ENCODE measurements around the gene MTUS2. TPM values are rescaled to one million over a fixed set of nuclear protein-coding genes. Genes with fewer than 3 reads are reported as not detected.
A peak's percentile ranks its signal among the peaks of the same experiment; 100 is the strongest.
"Not testable (repeated sequence)": the region's sequence is repeated elsewhere in the genome, so short reads cannot be mapped to it uniquely, and the experiment has no call there.

MTUS2 gene
- polyA plus RNA-seq, 1 donor from 2014 or later = 0.06 TPM

GRCh38 chr13:29180055-29180454 lies 359.9 kb downstream of the MTUS2 start:
- Mint-ChIP-seq H3K27ac (no peak overlapping the region), H3K36me3 (peaks cover 4% of the 10 kb centered on the region), H3K27me3 (peaks cover 1% of the 10 kb centered on the region), H3K4me3 (no peak overlapping the region), H3K4me1 (no peaks in the 10 kb centered on the region), H3K9me3 (peaks cover 2 to 22% (median 9%) of the 10 kb centered on the region in 3 donors)

- H3K9me3 Mint-ChIP-seq = peaks cover 2 to 34% (median 11%) of the 10 kb centered on the region in 3 donors
- no peaks in the 10 kb centered on the region for H3K4me1 Mint-ChIP-seq
- H3K4me3 Mint-ChIP-seq = no peak overlapping the region
- H3K27ac Mint-ChIP-seq = no peak overlapping the region
- H3K36me3 Mint-ChIP-seq = peaks cover 5% of the 10 kb centered on the region
- peaks cover 1% of the 10 kb centered on the region for H3K27me3 Mint-ChIP-seq
Observed at GRCh38 chr13:29182216-29182615, 362.1 kb downstream of the MTUS2 start.

- H3K36me3 Mint-ChIP-seq = peaks cover 5% of the 10 kb centered on the region
- H3K9me3 Mint-ChIP-seq = peaks cover 2 to 34% (median 11%) of the 10 kb centered on the region in 3 donors
- peaks cover 1% of the 10 kb centered on the region for H3K27me3 Mint-ChIP-seq
- no peak overlapping the region for H3K27ac Mint-ChIP-seq
- peaks cover 0 to 1% (median 0%) of the 10 kb centered on the region in 3 donors for H3K4me1 Mint-ChIP-seq
- no peak overlapping the region for H3K4me3 Mint-ChIP-seq
Observed at GRCh38 chr13:29185926-29186325, 365.8 kb downstream of the MTUS2 start.

GRCh38 chr13:29187584-29187983 lies 367.4 kb downstream of the MTUS2 start:
- Mint-ChIP-seq H3K4me3 (peak overlapping the region in 1 of 4 donors; percentile 24), H3K27ac (no peak overlapping the region), H3K27me3 (no peaks in the 10 kb centered on the region), H3K4me1 (peaks cover 0 to 1% (median 0%) of the 10 kb centered on the region in 3 donors), H3K36me3 (peaks cover 4% of the 10 kb centered on the region), H3K9me3 (peaks cover 2 to 29% (median 11%) of the 10 kb centered on the region in 3 donors)

- Mint-ChIP-seq H3K27ac (no peak overlapping the region), H3K4me3 (no peak overlapping the region), H3K9me3 (peaks cover 0 to 13% (median 1%) of the 10 kb centered on the region in 3 donors), H3K27me3 (no peaks in the 10 kb centered on the region), H3K36me3 (peaks cover 1% of the 10 kb centered on the region), H3K4me1 (peaks cover 0 to 1% (median 0%) of the 10 kb centered on the region in 3 donors)
Observed at GRCh38 chr13:29190298-29190697, 370.2 kb downstream of the MTUS2 start.

GRCh38 chr13:29193083-29193482 lies 372.9 kb downstream of the MTUS2 start:
- H3K36me3 Mint-ChIP-seq = peaks cover 5% of the 10 kb centered on the region
- H3K4me1 Mint-ChIP-seq = peaks cover 4 to 7% (median 4%) of the 10 kb centered on the region in 3 donors
- H3K27ac Mint-ChIP-seq = no peak overlapping the region
- no peak overlapping the region for H3K4me3 Mint-ChIP-seq
- peaks cover 2 to 16% (median 2%) of the 10 kb centered on the region in 3 donors for H3K9me3 Mint-ChIP-seq
- H3K27me3 Mint-ChIP-seq = no peaks in the 10 kb centered on the region

- Mint-ChIP-seq H3K27ac (no peak overlapping the region), H3K4me1 (peaks cover 4 to 7% (median 4%) of the 10 kb centered on the region in 3 donors), H3K9me3 (peaks cover 2 to 25% (median 2%) of the 10 kb centered on the region in 3 donors), H3K36me3 (peaks cover 7% of the 10 kb centered on the region), H3K27me3 (no peaks in the 10 kb centered on the region), H3K4me3 (peak overlapping the region in 2 of 4 donors; percentile 34 to 69)
Observed at GRCh38 chr13:29195456-29195855, 375.3 kb downstream of the MTUS2 start.

- peaks cover 2 to 25% (median 2%) of the 10 kb centered on the region in 3 donors for H3K9me3 Mint-ChIP-seq
- H3K27me3 Mint-ChIP-seq = no peaks in the 10 kb centered on the region
- peaks cover 7% of the 10 kb centered on the region for H3K36me3 Mint-ChIP-seq
- peaks cover 4 to 7% (median 4%) of the 10 kb centered on the region in 3 donors for H3K4me1 Mint-ChIP-seq
- H3K27ac Mint-ChIP-seq = no peak overlapping the region
- H3K4me3 Mint-ChIP-seq = no peak overlapping the region
Observed at GRCh38 chr13:29196409-29197074, 376.4 kb downstream of the MTUS2 start.

DNA sequence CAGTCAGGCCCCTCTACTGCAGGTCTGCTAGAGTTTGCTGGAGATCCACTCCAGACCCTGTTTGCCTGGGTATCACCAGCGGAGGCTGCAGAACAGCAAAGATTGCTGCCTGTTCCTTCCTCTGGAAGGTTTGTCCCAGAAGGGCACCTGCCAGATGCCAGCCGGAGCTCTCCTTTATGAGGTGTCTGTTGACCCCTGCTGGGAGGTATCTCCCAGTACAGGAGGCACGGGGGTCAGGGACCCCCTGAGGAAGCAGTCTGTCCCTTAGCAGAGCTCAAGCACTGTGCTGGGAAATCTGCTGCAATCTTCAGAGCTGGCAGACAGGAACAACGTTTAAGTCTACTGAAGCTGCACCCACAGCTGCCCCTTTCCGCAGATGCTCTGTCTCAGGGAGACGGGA lies 382.6 kb downstream of the MTUS2 start:
- not testable (repeated sequence) for H3K27me3 Mint-ChIP-seq, H3K4me1 Mint-ChIP-seq, H3K27ac Mint-ChIP-seq, H3K4me3 Mint-ChIP-seq, H3K36me3 Mint-ChIP-seq
- H3K9me3 Mint-ChIP-seq = peaks cover 0 to 21% (median 5%) of the 10 kb centered on the region in 3 donors

DNA sequence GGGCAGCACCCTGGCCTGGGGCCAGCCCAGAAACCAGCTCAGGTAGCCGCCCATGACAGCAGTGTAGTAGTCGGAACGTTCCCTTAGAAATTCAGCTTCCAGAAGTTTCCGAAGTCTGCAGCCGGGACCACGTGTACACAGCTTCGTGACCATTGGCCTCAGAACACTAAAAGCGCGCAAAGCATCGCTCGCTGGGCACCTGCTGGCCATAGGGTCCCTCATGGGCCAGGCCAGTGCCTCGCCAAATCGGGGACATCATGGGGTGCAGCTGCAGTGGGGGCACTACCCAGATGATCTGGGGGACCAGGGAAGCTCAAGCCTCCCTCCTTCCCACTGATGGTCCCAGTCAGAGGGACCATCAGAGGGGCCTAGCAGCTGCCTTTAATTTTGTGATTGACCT lies 384.5 kb downstream of the MTUS2 start:
- H3K4me3 Mint-ChIP-seq = no peak overlapping the region
- no peak overlapping the region for H3K27ac Mint-ChIP-seq
- peaks cover 2% of the 10 kb centered on the region for H3K27me3 Mint-ChIP-seq
- H3K36me3 Mint-ChIP-seq = no peaks in the 10 kb centered on the region
- peaks cover 4 to 13% (median 9%) of the 10 kb centered on the region in 3 donors for H3K9me3 Mint-ChIP-seq
- H3K4me1 Mint-ChIP-seq = no peaks in the 10 kb centered on the region

DNA sequence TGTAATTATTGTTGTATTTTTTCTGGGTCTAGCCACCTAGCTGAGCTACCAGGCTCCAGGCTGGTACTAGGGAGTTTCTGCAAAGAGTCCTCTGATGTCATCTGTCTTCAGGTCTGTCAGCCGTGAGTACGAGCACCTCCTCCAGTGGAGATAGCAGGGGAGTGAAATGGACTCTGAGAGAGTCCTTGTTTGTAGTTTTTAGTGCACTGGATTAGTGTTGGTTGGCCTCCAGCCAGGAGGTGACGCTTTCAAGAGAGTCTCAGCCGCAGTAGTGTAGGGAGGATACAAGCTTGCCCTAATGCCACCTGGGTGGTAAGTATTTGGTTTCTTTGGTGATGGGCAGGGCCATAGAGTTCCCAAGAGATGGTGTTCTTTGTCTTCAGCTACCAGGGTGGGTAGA lies 390.5 kb downstream of the MTUS2 start:
- H3K27ac Mint-ChIP-seq = no peak overlapping the region
- H3K4me3 Mint-ChIP-seq = no peak overlapping the region
- H3K4me1 Mint-ChIP-seq = no peaks in the 10 kb centered on the region
- H3K36me3 Mint-ChIP-seq = no peaks in the 10 kb centered on the region
- H3K27me3 Mint-ChIP-seq = peaks cover 4% of the 10 kb centered on the region
- H3K9me3 Mint-ChIP-seq = peaks cover 4 to 15% (median 9%) of the 10 kb centered on the region in 3 donors

DNA sequence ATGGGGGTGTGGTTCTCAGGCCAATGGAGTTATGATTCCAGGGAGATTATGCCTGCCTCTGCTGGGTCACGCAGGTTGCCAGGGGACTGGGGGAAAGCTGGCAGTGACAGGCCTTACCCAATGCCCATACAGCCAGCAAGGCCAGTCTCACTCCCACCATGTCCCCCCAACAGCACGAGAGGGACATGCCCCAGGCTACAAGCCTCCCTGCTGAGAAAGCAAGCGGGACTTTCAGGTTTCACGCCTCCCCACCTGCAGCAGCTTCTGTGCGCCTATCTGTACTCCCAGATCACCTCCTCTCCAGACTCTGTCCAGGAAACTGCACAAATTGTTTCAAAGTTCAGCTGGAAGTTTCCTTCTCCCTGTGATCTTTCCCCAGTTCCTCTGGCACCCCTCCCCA lies 391.0 kb downstream of the MTUS2 start:
- not testable (repeated sequence) for H3K4me1 Mint-ChIP-seq, H3K36me3 Mint-ChIP-seq, H3K27ac Mint-ChIP-seq, H3K27me3 Mint-ChIP-seq, H3K4me3 Mint-ChIP-seq
- peaks cover 4 to 13% (median 5%) of the 10 kb centered on the region in 3 donors for H3K9me3 Mint-ChIP-seq

GRCh38 chr13:29222458-29222857 lies 402.3 kb downstream of the MTUS2 start:
- H3K9me3 Mint-ChIP-seq = peaks cover 2 to 11% (median 11%) of the 10 kb centered on the region in 3 donors
- H3K4me1 Mint-ChIP-seq = no peaks in the 10 kb centered on the region
- H3K27me3 Mint-ChIP-seq = no peaks in the 10 kb centered on the region
- no peak overlapping the region for H3K27ac Mint-ChIP-seq
- H3K4me3 Mint-ChIP-seq = no peak overlapping the region
- no peaks in the 10 kb centered on the region for H3K36me3 Mint-ChIP-seq

DNA sequence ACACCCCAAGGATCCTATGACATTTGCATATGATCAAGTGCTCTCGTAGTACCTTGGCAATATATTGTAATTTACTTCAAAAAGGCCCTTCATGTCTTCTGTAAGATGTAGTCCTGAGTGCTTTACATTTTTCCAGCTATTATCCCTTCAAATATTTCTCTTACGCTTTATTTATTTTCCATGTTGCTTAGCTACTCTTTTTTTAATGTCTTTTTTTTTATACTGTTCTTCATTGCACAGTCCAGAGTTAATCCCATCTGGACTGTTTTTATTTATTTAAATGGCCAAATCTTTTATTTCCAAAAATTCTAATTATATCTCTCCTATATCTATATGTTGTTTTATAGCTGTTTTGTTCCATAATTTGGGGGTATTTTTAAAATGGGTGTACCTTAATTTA lies 404.1 kb downstream of the MTUS2 start:
- H3K4me3 Mint-ChIP-seq = no peak overlapping the region
- peaks cover 0 to 5% (median 4%) of the 10 kb centered on the region in 3 donors for H3K9me3 Mint-ChIP-seq
- H3K36me3 Mint-ChIP-seq = no peaks in the 10 kb centered on the region
- H3K27me3 Mint-ChIP-seq = no peaks in the 10 kb centered on the region
- H3K4me1 Mint-ChIP-seq = no peaks in the 10 kb centered on the region
- H3K27ac Mint-ChIP-seq = peak overlapping the region in 1 of 3 donors; percentile 19

GRCh38 chr13:29227576-29227975 lies 407.4 kb downstream of the MTUS2 start:
- Mint-ChIP-seq H3K9me3 (peaks cover 0 to 2% (median 0%) of the 10 kb centered on the region in 3 donors), H3K4me3 (no peak overlapping the region), H3K27ac (no peak overlapping the region), H3K27me3 (no peaks in the 10 kb centered on the region), H3K4me1 (no peaks in the 10 kb centered on the region), H3K36me3 (no peaks in the 10 kb centered on the region)

DNA sequence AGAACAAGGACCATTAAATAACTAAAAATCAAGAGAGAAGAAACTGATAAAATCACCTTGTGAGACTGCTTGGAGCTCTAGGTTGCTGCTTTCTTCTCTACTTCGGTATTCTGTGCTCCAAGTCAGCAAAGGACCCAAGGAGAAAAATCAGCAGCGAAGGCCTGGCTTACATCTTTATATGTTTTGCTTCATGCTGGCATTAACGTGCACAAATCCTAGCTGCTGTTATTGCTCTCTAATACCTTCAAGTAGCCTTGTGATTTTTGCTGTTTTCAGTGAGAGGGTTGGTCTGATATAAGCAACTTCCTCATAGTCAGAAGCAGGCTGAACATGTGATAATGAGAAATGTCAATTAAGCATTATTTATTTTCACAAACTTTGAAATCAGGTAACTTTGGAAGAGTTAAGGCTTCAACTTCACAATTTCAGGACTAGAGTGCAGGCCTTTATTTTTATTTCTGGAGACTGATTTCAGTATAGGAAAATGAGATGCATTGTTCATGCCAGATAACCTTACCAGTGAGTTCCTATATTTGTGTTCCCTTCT lies 410.2 kb downstream of the MTUS2 start:
- Mint-ChIP-seq H3K4me3 (no peak overlapping the region), H3K36me3 (no peaks in the 10 kb centered on the region), H3K9me3 (peaks cover 0 to 2% (median 0%) of the 10 kb centered on the region in 3 donors), H3K4me1 (no peaks in the 10 kb centered on the region), H3K27ac (no peak overlapping the region), H3K27me3 (no peaks in the 10 kb centered on the region)

All from IgD-negative memory B cell (primary cell).